ENCODE results near the gene VAV3.
"Not testable (repeated sequence)": the region's sequence is repeated elsewhere in the genome, so short reads cannot be mapped to it uniquely, and the experiment has no call there.

Gene VAV3

DNA sequence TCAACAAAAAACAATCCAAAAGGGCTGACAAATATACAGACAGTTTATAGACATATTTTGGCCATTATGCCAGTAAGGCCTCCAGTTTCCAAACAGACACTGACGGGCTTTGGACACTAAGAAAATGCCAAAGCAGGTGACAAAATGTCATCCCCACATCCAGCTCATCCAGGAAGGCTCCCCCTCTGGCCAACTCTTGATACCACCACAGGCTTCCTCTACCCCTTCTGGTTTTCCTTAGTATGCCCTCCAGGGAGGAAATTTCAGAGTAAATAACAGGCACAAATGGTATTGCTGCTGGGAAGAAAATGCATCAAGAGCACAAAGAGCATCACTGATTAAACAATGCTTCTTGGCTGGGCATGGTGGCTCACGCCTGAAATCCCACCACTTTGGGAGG, 225.3 kb downstream of the VAV3 start:
- DNase-seq (ENCODE audit: low read depth in 2 of 2) = no peak

GRCh38 chr1:107739201-107739600, 225.8 kb downstream of the VAV3 start:
- no peak for DNase-seq (ENCODE audit: low read depth in 2 of 2)

- not testable (repeated sequence) for DNase-seq (ENCODE audit: low read depth in 2 of 2)
Measured at GRCh38 chr1:107733401-107733800, 231.6 kb downstream of the VAV3 start.

GRCh38 chr1:107727866-107728265, 237.1 kb downstream of the VAV3 start:
- no peak for DNase-seq (ENCODE audit: low read depth in 2 of 2)

- DNase-seq (ENCODE audit: low read depth in 2 of 2) = no peak
Measured at GRCh38 chr1:107726860-107727259, 238.1 kb downstream of the VAV3 start.

DNA sequence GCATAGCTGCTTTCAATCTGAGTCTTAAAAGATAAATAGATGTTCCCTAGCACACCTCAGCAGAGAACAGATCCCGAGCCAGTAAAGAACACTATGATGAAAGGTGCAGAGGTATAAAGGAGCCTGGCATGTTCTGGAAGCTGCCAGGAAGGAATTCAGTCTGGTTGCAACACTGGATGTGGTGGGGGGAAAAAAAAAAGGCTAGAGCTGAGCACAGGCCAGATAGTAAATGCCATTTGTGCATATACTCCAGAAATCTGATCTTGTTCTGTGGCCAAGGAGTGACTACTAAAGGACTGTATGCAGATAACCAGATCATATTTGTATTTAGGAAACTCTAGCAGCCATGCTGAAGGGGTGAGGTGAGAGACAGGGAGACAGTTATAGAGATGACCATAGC, 240.3 kb downstream of the VAV3 start:
- DNase-seq (ENCODE audit: low read depth in 2 of 2) = no peak

GRCh38 chr1:107720210-107720609, 244.8 kb downstream of the VAV3 start:
- not testable (repeated sequence) for DNase-seq (ENCODE audit: low read depth in 2 of 2)

- no peak for DNase-seq (ENCODE audit: low read depth in 2 of 2)
Measured at GRCh38 chr1:107710005-107710404, 255.0 kb downstream of the VAV3 start.

- no peak for DNase-seq (ENCODE audit: low read depth in 2 of 2)
Measured at GRCh38 chr1:107707111-107707510, 257.9 kb downstream of the VAV3 start.

DNA sequence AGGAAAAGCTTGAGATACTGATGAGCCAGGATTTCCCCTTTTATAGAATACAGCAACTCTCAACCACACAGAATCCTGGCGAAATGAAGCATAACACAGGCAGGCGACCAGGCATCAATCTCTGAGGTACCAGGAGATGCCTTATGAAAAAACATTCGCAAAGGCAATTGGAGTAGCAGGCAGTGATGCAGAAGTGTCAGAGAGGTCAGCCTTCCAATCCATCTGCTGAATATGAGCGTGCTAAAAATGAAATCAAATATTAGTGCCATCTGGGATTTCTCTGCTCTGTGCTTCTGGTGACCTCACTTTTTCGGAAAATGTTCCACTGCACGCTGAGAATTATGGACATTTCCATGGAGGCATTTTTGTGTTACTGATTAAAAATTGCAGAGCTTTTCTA, 258.8 kb downstream of the VAV3 start:
- no peak for DNase-seq (ENCODE audit: low read depth in 2 of 2)

- DNase-seq (ENCODE audit: low read depth in 2 of 2) = no peak
Measured at GRCh38 chr1:107704911-107705310, 260.1 kb downstream of the VAV3 start.

- DNase-seq (ENCODE audit: low read depth in 2 of 2) = no peak
Measured at GRCh38 chr1:107702946-107703571, 261.9 kb downstream of the VAV3 start.

GRCh38 chr1:107700651-107701050, 264.3 kb downstream of the VAV3 start:
- DNase-seq (ENCODE audit: low read depth in 2 of 2) = not testable (repeated sequence)

DNA sequence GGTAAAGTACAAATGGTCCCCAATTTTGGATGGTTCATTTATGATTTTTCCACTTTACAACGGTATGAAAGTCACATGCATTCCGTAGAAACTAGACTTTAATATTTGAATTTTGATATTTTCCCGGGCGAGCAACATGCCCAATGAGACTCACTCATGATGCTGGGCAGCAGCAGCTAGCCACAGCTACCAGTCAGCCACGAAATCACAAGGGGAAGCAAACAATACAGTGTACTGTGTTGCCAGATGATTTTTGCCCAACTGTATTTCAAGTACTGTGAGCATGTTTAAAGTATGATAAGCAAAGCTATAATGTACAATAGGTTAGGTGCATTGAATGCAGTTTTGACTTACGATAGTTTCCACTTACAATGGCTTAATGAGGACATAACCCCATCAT, 266.8 kb downstream of the VAV3 start:
- DNase-seq (ENCODE audit: low read depth in 2 of 2) = no peak

DNA sequence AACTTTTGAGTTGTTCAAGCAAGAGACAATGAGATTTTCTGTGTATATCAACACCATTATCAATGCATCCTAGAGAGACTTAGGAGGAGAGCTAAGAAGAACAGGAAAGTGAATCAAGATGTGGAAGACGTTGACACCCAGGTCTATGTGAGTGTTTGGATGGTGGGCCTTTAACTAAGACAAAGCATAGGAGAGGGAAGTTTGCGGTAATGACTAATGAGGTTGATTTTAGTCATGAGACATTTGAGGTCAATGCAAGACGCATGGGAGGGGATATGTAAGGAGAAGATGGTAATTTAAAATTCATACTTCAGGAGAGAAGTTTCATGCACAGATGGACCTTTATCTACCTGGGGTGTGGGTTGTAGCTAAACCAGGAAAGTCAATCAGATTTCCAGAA, 269.6 kb downstream of the VAV3 start:
- no peak for DNase-seq (ENCODE audit: low read depth in 2 of 2)

GRCh38 chr1:107692580-107693345, 272.2 kb downstream of the VAV3 start:
- DNase-seq (ENCODE audit: low read depth in 2 of 2) = no peak

DNA sequence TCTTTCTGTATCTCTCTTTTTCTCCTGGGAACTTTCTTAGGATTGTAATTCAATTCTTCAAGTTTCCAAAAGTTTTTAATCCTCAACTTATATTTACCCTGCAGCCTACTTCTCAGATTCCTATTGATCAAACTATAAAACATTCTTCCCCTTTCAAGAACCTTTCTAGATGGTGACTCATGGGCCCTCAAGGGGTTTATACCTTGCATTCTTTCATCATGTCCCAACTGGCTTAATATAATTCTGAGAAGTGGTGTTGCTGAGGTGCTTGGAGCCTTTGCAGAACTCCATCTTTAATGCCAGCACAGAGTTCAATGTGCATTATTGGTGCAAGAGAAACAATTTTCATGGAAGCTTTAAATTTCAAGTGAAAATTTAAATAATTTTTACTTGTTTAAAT, 273.4 kb downstream of the VAV3 start:
- no peak for DNase-seq (ENCODE audit: low read depth in 2 of 2)

DNA sequence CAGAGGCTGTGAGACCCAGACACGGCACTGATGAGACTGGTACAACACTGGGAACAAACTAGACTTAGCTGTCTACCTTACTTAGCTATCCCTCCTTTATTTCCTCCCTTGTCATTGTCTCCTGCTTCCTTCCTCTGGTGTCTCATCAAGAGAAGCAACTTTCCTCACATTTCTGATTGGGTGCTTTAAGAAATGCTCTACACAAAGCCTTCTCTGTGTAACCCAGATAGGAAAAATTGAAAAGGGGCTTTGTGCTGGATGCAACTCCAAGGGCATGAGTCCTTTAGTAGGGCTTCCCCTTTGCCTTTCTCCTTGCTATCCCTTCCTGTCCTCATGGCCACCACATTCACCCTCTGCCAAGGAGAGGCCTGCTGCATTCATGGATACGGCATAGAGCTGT, 274.5 kb downstream of the VAV3 start:
- DNase-seq (ENCODE audit: low read depth in 2 of 2) = no peak

DNA sequence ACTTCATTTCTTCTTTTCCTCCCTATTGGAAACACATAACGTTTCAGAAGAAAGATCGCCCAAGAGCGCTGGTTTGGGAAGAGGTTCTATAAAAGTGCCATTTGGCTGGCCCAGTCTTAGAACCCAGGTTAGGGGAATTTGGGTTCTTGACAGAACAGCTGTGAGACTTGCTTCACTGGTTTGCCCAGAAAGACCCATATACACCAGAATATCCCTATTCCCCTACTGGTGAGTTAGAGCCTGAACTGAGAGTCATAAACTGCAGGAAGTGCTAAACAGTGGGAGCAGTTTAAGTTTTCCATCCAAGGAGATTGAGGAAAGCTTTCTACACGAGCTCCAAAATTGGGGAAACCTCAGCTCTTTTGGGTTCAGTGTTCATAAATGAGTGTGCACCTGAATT, 275.2 kb downstream of the VAV3 start:
- DNase-seq (ENCODE audit: low read depth in 2 of 2) = no peak

- DNase-seq (ENCODE audit: low read depth in 2 of 2) = no peak
Measured at GRCh38 chr1:107689159-107689558, 275.8 kb downstream of the VAV3 start.

DNA sequence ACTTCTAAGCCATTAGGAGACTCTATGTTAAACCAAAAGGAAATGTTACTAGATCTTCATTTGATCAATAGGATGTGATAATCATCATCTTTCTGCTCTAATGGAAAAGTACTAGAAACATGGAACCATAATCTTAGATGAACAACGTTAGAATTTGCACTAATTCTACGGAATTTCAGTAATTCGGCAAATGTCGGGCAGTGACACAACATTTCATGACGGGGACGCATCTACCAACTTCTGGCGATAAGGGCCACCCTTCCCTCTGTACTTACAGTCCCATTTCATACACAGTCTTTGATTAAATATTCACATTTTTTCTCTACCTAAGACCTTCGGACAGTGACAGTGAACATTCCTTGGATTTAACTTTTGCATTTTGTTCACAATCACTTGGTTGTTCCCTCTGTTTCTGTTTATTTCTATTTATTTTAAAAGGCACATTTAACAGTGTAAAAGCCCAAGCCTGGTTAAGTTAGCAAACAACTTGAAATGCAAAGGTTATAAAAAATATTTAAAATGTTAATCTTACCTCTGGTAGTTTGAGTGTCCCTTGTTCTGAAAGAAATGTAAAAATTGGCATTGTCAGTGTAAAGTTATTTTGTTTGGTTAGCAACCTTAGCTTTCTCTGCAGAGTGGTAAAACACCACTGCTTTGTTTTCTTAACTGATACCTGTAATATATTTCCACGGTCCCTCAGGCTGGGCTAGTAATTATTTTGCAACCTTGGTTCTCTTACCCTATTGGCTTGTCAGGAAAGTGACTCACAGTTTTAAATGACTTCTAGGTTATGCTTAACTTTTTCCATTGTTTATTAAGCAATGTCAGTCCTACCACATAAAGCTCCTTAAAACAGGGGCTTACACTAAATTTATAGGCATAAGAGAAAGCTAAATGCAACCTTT, 276.9 kb downstream of the VAV3 start:
- no peak for DNase-seq (ENCODE audit: low read depth in 2 of 2)

DNA sequence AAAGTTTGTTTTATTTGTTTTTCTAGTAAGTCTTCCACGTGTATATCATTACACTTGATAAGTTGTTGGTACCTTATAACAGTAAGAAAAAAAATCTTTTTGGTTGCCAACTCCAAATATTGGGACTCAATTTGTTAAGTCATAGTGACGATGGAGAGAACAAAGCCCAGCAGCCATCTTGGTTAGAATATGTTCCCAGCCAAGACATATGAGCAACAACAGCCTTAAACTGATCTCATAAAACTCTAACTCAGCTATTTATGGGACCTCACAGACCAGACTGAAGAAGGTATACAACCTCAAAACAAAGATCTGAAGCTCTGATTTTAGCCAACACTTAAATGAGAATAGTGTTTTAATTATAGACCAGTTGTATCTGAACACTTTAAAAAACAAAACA, 281.3 kb downstream of the VAV3 start:
- DNase-seq (ENCODE audit: low read depth in 2 of 2) = no peak
